ENCODE measurements around the gene SYT7. TPM values are rescaled to one million over a fixed set of nuclear protein-coding genes. Genes with fewer than 3 reads are reported as not detected.
"Not testable (repeated sequence)": the region's sequence is repeated elsewhere in the genome, so short reads cannot be mapped to it uniquely, and the experiment has no call there.

SYT7 gene
- total and polyA plus RNA-seq, 4 donors = 1.7 to 10.6 (median 3.8) TPM

DNA sequence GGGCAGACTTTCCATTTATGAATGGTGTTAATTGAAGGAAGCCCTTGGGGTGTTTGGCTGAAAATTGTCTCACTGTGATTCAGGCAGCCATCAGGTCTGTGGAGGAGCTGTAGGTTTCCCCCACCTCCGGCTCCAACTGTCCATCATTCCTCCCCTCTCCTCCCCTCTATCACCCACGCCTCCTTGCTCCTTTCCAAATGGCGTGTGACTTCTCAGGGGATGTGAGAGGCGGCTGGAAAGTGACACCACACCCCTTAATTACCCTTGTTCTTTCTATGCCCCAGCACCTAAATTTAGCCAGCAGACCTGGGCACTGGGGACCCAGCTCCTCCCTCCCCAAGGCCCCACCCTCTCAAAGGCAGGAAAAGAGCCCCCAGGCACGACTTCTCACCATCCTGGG is 38.1 kb upstream of the SYT7 start:
- TF ChIP-seq, protein P1, sequence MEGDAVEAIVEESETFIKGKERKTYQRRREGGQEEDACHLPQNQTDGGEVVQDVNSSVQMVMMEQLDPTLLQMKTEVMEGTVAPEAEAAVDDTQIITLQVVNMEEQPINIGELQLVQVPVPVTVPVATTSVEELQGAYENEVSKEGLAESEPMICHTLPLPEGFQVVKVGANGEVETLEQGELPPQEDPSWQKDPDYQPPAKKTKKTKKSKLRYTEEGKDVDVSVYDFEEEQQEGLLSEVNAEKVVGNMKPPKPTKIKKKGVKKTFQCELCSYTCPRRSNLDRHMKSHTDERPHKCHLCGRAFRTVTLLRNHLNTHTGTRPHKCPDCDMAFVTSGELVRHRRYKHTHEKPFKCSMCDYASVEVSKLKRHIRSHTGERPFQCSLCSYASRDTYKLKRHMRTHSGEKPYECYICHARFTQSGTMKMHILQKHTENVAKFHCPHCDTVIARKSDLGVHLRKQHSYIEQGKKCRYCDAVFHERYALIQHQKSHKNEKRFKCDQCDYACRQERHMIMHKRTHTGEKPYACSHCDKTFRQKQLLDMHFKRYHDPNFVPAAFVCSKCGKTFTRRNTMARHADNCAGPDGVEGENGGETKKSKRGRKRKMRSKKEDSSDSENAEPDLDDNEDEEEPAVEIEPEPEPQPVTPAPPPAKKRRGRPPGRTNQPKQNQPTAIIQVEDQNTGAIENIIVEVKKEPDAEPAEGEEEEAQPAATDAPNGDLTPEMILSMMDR (IDR thresholded peaks at IDR 0.05; ENCODE audit: control extremely low read depth, extremely low read depth) = no peak
- H3K4me3 ChIP-seq = no peak overlapping the region
- no peak overlapping the region for H3K27ac ChIP-seq (ENCODE audit: low read depth in 1 of 2, low read length in 1 of 2)
- H3K9me3 ChIP-seq (ENCODE audit: control insufficient read depth in 4 of 4, insufficient read depth in 3 of 4, low read length in 3 of 4) = peaks cover 0 to 2% (median 0%) of the 10 kb centered on the region in 4 donors
- ATAC-seq (ENCODE audit: insufficient read depth, low FRiP score) (no peak), DNase-seq (no peak)
- WGBS, 2 donors = 48 to 58% methylated on average over 5 of the region's 5 CpGs
- no peaks in the 10 kb centered on the region for H3K27me3 ChIP-seq (ENCODE audit: control insufficient read depth in 3 of 3, insufficient read depth in 3 of 3, low read length in 2 of 3)
- peaks cover 0 to 5% (median 0%) of the 10 kb centered on the region in 5 donors for H3K4me1 ChIP-seq (ENCODE audit: control insufficient read depth in 5 of 5, insufficient read depth in 5 of 5, low read length in 5 of 5)
- H3K36me3 ChIP-seq (ENCODE audit: control insufficient read depth in 4 of 4, insufficient read depth in 4 of 4, low read length in 4 of 4) = no peaks in the 10 kb centered on the region
- H3K9ac ChIP-seq (ENCODE audit: insufficient read depth in 1 of 2, low read length in 2 of 2) = no peak overlapping the region

DNA sequence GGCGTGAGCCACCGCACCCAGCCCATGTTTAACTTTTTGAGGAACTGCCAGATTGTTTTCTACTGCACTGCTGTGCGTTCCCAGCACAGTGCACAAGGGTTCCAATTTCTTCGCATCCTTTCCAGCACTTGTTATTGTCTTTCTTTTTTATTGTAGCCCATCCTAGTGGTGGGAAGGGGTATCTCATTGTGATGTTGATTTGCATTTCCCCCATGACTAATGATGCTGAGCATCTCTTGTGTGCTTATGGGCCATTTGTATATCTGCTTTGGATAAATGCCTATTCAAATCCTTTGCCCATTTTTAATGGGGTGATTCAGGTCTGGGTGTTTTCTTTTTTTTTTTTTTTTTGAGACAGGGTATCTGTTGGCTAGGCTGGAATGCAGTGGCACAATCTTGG is 36.6 kb upstream of the SYT7 start:
- peaks cover 0 to 12% (median 0%) of the 10 kb centered on the region in 5 donors for H3K4me1 ChIP-seq (ENCODE audit: control insufficient read depth in 5 of 5, insufficient read depth in 5 of 5, low read length in 5 of 5)
- WGBS, 2 donors = 93 to 98% methylated on average over 4 of the region's 4 CpGs
- H3K27ac ChIP-seq (ENCODE audit: low read depth in 1 of 2, low read length in 1 of 2) = no peak overlapping the region
- no peak overlapping the region for H3K4me3 ChIP-seq
- DNase-seq (no peak), ATAC-seq (ENCODE audit: insufficient read depth, low FRiP score) (no peak)
- no peaks in the 10 kb centered on the region for H3K36me3 ChIP-seq (ENCODE audit: control insufficient read depth in 4 of 4, insufficient read depth in 4 of 4, low read length in 4 of 4)
- H3K9ac ChIP-seq (ENCODE audit: insufficient read depth in 1 of 2, low read length in 2 of 2) = no peak overlapping the region
- peaks cover 0 to 2% (median 0%) of the 10 kb centered on the region in 4 donors for H3K9me3 ChIP-seq (ENCODE audit: control insufficient read depth in 4 of 4, insufficient read depth in 3 of 4, low read length in 3 of 4)
- TF ChIP-seq, protein P1 (IDR thresholded peaks at IDR 0.05; ENCODE audit: control extremely low read depth, extremely low read depth) = no peak
- H3K27me3 ChIP-seq (ENCODE audit: control insufficient read depth in 3 of 3, insufficient read depth in 3 of 3, low read length in 2 of 3) = no peaks in the 10 kb centered on the region

DNA sequence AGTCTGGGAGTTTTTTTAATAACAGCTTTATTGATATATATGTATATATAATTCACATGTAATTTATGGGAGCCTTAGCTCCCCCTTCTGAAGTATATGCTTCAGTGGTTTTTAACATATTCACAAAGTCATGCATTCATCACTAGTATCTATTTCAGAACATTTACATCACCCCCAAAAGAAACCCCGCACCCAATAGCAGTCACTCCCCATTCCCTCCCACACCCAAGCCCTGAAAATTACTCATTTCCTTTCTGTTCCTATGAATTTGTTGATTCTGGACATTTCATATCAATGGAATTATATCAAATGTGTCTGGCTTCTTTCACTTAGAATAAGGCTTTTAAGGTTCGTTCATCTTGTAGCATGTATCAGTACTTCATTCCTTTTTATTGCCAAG is 35.6 kb upstream of the SYT7 start:
- Histone ChIP-seq H3K27me3 (ENCODE audit: control insufficient read depth in 3 of 3, insufficient read depth in 3 of 3, low read length in 2 of 3) (no peaks in the 10 kb centered on the region), H3K27ac (ENCODE audit: low read depth in 1 of 2, low read length in 1 of 2) (no peak overlapping the region), H3K4me1 (ENCODE audit: control insufficient read depth in 5 of 5, insufficient read depth in 5 of 5, low read length in 5 of 5) (peaks cover 0 to 12% (median 0%) of the 10 kb centered on the region in 5 donors), H3K4me3 (no peak overlapping the region), H3K9ac (ENCODE audit: insufficient read depth in 1 of 2, low read length in 2 of 2) (no peak overlapping the region), H3K9me3 (ENCODE audit: control insufficient read depth in 4 of 4, insufficient read depth in 3 of 4, low read length in 3 of 4) (peaks cover 0 to 2% (median 0%) of the 10 kb centered on the region in 4 donors), H3K36me3 (ENCODE audit: control insufficient read depth in 4 of 4, insufficient read depth in 4 of 4, low read length in 4 of 4) (no peaks in the 10 kb centered on the region)
- ATAC-seq (ENCODE audit: insufficient read depth, low FRiP score) (no peak), DNase-seq (no peak)
- TF ChIP-seq, protein P1 (IDR thresholded peaks at IDR 0.05; ENCODE audit: control extremely low read depth, extremely low read depth) = no peak
- WGBS, 2 donors = 79 to 91% methylated on average over 2 of the region's 2 CpGs

DNA sequence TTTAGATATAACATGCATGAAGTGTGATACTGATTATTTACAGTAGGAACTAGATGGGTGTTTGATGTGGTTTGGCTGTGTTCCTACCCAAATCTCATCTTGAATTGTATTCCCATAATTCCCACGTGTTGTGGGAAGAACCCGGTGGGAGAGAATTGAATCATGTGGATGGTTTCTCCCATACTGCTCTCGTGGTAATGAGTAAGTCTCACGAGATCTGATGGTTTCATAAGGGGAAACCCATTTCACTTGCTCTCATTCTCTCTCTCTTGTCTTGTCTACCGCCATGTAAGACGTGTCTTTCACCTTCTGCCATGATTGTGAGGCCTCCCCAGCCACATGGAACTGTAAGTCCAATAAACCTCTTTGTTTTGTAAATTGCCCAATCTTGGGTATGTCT is 33.9 kb upstream of the SYT7 start:
- not testable (repeated sequence) for H3K27me3 ChIP-seq (ENCODE audit: control insufficient read depth in 3 of 3, insufficient read depth in 3 of 3, low read length in 2 of 3); H3K9me3 ChIP-seq (ENCODE audit: control insufficient read depth in 4 of 4, insufficient read depth in 3 of 4, low read length in 3 of 4); H3K36me3 ChIP-seq (ENCODE audit: control insufficient read depth in 4 of 4, insufficient read depth in 4 of 4, low read length in 4 of 4); H3K9ac ChIP-seq (ENCODE audit: insufficient read depth in 1 of 2, low read length in 2 of 2); ATAC-seq (ENCODE audit: insufficient read depth, low FRiP score); H3K4me3 ChIP-seq; H3K27ac ChIP-seq (ENCODE audit: low read depth in 1 of 2, low read length in 1 of 2)
- peaks cover 0 to 12% (median 0%) of the 10 kb centered on the region in 5 donors for H3K4me1 ChIP-seq (ENCODE audit: control insufficient read depth in 5 of 5, insufficient read depth in 5 of 5, low read length in 5 of 5)
- WGBS, 2 donors = 55 to 56% methylated on average over 6 of the region's 6 CpGs
- DNase-seq = peak in 2 of 3 donors; percentile 73 to 86
